HG03103 (cell line): ENCODE data around the gene FHIT.

Source experiments
- ATAC-seq: cut with Tn5 transposase; IDR thresholded peaks from one replicate; pipeline ENCODE4 v1.9.1; 2021; ENCODE audit warnings: low read depth; ENCODE audit not compliant: unreplicated experiment

The FHIT gene

DNA sequence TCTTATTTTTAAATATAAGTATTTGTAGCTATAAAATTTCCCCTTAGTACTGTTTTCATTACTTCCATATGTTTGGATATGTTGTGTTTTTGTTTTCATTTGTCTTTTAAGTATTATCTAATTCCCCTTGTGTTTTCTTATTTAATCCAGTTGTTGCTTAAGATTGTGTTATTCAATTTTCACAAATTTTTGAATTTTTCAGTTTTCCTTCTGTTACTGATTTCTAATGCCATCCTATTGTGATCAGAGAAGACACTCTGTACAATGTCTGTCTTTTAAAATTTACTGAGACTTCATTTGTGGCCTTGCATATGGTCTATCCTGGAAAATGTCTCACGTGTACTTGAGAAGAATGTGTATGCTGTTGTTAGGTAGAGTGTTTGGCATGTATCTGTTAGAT is 1405.9 kb downstream of the FHIT start:
- ATAC-seq: no peak

DNA sequence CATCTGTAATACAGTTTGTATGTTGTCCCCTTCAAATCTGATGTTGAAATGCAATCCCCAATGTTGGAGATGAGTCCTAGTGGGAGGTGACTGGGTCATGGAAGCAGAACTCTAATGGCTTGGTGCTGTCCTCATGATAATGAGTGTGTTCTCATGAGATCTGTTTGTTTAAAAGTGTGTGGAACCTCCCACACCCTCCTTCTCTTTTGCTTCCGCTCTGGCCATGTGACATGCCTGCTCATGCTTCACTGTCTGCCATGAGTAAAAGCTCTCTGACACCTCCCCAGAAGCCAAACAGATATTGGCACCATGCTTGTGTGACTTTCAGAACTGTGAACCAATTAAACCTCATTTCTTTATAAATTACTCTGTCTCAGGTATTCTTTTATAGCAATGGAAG is 1407.4 kb downstream of the FHIT start:
- ATAC-seq: no peak

DNA sequence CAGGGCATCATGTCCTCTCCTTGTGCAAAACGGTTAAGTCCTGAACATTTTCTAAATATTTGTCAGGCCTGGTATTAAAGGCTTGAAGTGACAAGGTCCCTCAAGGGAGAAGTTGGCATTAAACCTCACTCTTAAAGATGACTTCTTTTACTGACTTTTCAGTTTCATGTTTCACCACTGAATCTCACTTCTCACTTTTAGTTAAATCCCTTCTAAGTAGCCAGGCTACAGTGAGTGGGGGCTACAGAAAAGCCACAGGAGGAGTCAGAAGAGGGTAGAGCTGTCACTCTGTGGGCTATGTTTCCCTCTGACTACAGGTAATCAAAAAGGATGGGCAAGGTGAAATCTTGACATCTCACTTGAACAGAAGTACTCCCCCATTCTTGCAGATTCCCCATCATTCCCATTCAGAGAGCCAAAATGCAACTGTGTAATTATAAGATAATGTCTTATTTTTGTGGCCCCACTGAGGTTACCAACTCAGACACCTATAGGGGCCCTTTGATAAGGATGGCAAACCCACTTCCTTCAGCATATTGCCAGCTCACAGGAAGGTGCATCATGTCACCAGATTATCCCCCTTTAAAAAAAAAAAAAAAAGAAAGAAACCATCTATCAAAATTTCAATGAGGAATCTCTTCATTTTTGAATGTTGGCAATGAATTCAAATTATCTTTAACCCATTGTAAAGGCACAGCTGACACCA is 1411.3 kb downstream of the FHIT start:
- ATAC-seq: peak; percentile 86

DNA sequence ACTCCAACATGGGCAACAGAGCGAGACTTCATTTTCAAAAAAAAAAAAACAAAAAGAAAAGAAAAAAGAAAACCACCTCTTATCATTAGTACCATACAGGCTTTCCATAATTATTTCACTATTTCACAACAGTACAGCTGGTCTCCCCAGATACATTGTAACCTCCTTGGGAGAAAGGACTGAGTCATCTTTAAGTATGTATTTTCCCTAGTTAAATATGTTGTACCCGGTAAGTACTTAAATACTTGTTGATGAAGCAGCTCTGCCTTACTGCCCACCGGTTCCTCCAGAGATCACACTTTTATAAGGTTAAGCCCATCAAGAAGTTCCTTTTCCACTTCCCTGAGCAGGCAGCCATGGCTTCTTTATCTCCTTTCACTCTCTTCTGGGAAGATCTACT is 1412.0 kb downstream of the FHIT start:
- ATAC-seq: no peak

DNA sequence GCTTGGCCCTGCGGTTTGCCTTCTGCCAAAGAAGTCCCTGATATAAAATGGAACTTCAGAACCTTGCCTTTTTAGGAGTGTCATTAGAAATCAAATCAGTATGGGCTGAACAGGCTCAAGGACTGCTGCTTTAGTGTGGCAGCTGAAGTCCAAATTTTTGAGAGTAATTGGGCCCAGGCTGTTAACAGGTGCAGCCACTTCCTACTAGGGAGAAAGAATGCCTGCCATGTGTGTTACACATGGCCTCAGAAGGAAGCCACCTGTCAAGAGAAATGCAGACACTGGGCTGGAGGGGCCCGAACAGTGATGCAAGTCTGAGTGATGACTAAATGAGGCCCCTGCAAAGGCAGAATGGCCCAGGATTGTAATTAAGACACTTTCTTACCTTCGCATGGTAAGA is 1414.7 kb downstream of the FHIT start:
- ATAC-seq: no peak

DNA sequence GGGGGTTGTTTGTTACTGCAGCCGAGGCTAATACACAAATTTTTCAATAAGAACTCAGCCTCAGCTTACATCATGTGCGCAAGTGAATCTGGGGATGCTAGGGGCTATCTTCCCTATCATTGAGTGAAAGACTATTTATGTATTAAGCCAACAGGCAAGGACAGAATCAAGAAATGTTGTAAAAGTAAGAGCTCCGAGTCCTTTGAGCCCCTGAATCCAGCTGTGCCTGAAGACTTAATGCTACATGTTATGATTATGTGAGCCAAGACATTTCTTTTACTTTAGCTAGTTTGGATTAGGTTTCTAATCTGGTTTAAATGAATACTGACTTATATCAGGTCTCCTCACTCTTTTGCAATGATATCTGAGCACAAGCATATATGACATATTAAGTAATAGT is 1418.5 kb downstream of the FHIT start:
- ATAC-seq: no peak

DNA sequence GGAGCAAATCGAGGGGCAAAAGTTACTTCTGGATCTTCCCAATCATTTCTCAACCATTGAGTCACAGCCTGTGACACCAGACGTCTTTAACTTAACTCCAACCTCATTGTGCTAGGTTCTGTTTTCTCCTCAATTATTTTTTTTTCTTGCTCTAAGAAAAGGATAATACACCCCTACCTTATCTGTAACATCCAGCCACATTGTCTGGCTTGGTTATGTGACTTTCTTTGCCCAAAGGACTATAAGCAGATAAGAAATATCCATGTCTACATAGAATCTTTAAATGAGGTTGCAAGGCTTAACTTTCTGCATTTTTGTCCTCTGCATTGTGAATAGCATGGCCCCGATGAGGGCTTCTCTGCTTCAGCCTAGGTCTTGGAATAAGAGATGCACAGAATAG is 1419.0 kb downstream of the FHIT start:
- no peak for ATAC-seq

DNA sequence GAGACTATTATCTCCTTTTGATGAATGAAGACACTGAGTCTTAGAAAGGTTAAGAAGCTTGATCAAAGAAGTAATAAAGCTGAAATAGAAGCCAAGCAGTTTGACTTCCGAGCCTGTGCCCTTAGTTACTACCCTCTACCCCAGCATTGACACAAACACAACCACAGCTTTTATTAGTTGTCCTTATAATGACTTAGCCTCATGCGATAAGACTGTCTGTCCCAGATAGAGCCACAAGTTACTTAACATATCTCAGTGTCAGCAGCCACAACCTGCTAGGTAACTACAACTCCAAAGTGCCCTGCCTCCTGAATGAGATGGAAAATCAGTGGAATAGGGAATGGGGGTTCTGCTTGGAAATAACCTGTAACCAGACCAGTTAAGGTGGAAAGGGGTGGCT is 1419.9 kb downstream of the FHIT start:
- no peak for ATAC-seq

DNA sequence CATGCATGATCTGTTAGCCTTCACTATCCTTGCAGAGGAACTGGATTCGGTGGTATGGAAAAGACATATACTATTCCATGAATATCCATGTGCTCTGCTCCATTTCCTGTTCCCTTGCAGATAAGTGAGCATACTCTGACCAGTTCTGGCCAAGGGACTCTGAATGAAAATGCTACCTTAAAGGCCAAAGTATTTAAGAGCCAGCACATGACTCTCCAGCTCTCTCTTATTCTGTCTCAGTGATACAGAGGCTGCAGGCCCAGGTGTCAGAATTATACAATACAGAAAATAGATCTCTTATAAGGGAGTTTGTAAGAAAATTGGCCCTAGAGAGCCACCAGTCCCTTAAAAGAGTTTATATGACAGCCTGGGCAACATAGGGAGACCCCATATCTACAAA is 1421.7 kb downstream of the FHIT start:
- ATAC-seq: no peak

DNA sequence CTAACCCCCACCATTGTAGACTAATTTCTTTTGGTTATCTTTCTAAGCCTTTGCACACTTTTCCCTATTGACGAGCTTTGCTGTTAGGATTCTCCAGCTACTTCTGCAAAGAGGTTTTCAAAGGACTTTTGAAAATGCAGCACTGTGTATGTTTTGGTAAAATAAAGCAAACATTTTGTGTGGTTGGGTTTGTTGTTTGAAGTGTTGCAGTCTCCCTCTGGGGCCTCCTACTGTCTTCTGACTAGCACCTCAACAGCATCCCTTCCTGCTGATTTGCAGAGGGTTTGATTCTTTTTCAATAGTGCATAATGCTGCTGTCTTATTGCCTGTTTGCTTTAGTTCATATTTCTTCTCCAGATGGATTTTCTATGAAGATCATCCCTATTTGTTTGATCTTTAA is 1426.4 kb downstream of the FHIT start:
- ATAC-seq: no peak

DNA sequence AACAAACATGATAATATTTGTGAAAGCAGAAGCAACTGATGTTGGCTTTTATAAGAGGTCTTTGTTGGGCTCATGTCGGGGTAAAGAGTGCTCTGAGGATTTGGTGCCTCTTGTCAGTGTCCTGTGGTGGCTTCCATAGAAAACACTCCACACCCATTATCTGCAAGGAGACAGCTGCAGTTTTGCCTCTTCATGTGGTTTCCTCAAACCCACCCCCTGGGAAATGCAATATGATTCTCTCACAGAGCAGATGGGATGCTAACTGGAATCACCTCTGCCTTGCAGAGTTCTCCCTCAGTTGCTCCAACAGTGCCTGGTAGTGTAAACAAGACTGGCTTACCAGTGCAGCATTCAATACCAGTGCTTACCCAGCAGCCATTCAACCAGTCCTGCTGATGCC is 1430.0 kb downstream of the FHIT start:
- ATAC-seq: no peak

DNA sequence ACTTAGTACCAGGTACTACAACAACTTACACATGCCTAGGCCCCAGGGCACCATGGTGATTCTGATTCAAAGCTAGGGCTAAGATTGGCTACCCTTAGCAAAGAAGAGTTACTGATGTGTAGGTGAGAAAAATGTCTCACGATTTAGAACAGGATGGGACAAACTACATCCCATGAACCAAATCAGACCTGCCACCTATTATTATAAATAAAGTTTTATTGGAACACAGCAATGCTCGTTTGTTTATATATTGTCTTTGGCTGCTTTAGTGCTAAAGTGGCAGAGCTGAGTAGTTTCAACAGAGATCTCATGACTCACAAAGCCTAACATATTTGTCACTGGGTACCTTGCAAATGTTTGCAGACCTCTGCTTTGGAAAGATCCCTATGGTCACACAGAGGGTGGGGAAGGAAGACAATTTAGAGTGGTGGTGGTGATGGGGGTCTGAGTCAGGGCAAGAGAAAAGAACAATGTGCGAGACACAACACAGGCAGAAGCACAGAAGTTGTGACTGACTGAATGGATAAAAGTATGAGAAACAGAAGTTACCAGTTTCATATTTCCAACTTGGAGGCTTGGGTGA is 1430.8 kb downstream of the FHIT start:
- ATAC-seq: no peak

DNA sequence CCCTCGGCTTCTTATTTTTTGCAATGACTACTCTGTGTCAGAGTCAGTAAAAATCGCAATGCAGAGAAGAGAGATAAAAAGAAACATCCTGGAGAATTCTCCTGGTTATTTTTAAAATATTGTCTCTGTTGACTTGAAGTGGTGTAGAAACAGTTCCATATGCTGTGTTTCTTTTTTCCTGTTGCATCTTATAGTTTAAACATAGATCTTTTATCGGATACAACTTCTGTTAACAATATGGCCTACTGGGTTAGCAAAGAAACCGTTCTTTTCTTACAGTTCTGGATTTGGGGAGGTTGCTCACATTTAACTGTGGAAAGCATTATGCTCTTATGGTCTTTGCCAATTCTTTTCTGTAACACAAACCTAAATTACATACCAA is 1432.3 kb downstream of the FHIT start:
- ATAC-seq: no peak

DNA sequence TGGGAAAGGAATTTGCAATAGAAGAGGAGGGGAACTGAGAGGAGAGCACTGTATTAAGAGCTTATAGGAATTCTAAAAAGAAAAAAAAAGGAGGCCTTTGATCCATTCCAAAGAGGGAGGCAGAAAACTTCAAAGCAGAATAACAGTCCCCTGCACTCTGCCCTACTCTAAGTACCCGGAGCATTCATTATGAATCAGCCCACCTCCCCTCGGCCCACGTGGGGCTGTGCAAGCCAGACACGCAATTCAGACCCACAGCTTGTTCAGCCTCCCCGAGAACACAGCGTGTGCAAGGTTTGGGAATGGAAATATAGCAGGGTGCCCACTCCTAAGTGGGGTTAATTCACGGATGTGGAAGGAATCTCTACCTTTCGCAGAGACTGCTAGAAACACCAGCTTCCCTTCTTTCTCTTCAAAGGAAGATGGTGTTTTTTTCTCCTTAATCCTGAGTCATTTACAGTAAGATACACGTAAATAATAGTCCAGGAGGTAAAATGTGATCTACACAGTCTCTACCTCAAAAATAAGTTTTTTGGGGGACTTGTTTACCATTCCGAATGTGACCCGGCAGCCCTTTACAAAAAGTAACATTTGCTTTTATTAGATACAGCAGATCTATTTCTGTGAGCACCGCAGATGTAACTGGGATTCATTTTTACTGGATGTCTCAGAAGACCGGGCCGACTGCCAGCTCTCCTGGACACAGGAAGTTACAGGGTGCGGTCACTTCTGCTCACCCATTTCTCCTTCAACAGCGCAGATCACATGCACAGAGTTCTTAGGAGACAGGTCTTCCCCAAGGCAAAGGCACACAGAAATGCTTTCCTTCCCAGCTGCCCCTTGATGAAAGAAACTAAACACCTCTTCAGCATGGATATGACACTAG is 1433.0 kb downstream of the FHIT start:
- ATAC-seq: no peak

DNA sequence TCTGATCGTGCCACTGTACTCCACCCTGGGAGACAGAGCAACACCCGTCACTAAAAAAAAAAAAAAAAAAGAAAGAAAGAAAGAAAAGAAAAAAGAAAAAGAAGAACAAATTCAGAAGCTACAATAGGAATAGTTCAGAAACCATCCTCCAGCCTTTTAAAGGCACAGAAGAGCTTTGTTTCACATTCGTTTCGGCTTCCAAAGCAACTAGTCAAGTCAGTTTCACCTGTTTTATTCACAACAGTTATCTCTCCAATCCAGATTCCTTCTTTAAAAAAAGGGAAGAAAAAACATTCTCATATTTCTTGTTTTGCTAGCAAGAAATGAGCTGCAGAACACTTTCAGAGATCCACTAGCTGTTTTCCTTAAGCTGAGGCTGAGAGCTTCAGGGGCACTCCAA is 1433.7 kb downstream of the FHIT start:
- ATAC-seq: no peak

DNA sequence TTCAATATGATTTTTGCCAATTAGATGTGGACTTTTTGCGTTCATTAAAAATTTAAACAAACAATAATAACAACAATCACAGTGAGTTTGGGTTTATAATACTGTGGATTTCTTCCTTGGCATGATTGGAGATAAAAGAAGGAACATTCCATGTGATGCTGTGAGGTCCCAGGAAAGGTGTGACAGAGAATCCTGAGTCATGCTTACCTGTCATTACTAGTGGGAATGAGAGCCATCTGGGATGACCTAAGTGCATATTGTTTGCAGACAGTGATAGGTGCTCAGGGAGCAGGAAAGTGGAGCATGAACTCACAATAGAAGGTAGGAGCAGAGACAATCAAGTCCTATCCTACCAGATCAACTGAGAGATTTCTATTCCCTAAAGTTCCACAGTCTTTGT is 1434.9 kb downstream of the FHIT start:
- ATAC-seq: no peak

DNA sequence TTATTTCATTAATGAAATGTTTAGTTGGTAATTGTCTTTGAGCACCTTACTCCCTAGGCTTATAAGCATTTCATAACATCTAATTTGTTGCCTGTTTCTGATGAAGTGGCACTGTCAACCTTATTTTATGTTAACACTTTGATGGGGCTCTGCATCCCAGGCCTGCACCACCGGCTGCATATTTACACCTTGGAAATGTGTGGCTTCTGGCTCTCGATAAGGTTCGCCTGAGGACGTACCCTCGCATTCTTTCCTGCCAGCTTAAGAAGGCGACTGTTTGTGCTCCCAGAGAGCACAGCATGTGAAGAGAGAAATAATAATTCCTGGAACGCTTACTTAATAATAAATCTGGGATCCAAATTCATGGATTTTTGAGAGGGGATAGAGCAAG is 1438.1 kb downstream of the FHIT start:
- no peak for ATAC-seq

DNA sequence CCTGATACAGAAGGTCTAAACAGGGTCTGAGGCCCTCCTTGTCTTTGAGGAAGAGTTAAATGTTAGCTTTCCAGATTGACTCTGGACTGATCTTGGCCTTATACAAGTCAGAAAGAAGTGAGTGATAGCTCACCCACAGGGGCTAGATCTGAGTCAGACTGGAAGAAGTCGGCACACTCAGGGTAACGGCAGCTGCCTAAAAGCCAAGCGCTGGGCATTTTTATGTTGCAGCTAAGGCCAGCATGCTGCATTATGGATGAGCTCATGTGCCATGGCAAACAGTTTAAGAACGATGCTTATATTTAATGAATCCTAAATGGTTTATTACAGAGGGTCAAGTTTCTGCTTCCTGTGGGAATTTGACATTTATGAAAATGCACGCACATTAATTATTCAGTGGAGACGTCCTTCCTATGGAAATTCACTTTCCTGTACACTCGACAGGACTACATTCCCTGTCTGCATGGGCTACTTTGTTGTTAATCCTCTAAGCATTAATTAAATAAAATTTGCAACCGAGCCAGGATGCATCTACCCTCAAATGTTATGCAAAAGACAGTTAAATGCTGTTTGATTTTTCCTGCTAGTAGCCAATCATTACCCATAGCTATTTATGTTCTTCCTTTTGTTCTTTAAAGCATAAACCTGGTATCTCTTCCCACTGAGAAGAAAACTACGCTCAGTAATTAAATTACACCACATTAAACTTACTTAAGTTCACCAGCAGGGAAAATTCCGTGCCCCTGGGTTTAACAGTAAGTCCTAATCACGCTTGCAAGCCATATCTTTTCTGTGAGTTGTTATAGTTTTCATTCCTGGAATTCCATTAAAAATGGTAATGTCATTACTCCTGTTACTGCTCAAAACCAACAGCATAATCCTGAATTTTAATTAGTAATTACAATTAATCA is 1438.8 kb downstream of the FHIT start:
- no peak for ATAC-seq

DNA sequence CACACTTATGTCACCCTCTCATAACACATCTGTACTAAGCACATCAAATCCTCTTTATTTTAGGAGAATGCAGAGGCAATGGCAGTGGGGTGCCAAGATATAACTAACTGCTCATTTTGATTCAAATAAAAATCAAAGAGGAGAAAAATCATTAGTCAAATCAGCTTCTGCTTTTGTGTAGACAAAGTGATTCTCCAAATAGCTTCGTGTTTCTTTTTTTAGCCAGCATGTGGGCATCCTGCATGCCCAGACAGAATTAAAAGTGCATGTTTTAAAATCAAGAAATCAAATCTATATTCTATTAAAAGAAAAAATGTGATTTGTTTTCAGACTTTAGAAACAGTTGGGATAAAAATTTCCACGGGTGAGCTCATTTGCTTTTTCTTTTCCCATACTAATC is 1440.1 kb downstream of the FHIT start:
- ATAC-seq: no peak

DNA sequence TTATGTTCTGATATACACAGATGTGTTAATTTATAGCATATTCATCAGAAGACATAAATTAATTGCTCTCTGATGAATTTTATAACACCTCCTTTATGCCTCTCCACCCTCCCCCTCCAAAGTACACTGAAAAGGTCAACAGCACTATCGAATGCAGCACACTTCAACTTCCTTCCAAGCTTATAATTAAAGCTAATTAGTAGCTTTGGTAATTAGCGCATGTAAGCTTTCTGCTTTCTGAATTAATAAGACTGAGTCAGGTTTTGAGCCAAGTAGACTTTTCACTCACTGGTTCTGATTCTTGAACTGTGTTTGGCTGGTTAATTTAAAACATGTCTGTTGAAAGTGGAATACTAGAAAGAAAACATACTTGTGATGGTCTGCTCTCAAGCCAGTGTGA is 1440.6 kb downstream of the FHIT start:
- ATAC-seq: no peak
